Renal cortical epithelial cell (primary cell): ENCODE data around the gene INS. TPM values are rescaled to one million over a fixed set of nuclear protein-coding genes. Genes with fewer than 3 reads are reported as not detected.

Experiments
- DNase-seq: peaks from one replicate; pipeline ENCODE4 v3.0.0-alpha.2; 2011; ENCODE audit warnings: low read depth
- total RNA-seq: library from RNA; depleted of rRNA; stranded (reverse); fragments of >200 nt; gene quantifications from 2 replicates; pipeline ENCODE4 v1.2.3, GENCODE V29; 2014

Gene INS
- not detected in 2 replicates for total RNA-seq

DNA sequence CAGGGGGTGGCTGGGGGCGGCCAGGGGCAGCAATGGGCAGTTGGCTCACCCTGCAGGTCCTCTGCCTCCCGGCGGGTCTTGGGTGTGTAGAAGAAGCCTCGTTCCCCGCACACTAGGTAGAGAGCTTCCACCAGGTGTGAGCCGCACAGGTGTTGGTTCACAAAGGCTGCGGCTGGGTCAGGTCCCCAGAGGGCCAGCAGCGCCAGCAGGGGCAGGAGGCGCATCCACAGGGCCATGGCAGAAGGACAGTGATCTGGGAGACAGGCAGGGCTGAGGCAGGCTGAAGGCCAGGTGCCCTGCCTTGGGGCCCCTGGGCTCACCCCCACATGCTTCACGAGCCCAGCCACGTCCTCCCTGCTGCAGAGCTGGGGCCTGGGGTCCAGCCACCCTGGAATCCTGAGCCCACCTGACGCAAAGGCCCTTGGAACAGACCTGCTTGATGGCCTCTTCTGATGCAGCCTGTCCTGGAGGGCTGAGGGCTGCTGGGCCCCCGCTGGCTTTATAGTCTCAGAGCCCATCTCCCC is at the start of gene INS:
Gene INS, minus strand, starts transcription at position 474 of the 524 bp plus-strand sequence. Its CDS starts 238 bp downstream, at position 236.
- no peak for DNase-seq

DNA sequence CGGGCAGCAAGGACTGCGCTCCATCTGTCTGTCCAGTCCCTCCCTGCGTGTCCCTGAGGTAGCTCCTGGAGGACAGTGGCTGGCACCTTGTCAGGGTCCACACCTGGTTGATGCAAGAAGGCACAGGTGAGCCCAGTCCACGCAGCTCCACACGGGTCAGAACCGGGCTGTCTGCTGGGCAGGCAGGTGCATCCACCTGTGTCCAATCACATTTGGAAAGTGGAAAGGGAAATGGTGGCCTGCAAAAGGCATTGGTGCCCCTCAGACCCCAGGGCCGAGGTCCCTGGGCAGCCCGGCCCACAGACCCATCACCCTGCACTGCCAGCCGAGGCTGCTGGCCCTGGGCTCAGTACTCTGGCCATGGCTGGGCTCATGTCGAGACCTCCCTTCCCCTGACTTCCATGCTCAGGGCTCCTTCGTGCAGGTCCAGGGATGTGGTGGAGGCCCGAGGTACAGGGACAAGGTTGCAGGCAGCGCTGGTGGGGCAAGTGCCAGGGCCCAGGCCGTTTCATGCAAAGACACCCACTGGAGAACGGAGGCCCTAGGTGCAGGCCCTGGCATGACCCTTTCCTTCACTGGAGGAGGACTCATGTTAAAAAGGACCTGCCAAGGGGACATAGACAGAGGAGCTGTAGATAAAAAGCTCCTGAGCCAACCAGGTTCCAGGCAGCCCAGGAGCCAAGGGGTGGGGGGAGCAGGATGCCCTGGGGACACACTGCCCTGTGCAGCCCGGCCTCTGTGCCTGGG is 49.5 kb upstream of the INS start:
- no peak for DNase-seq

DNA sequence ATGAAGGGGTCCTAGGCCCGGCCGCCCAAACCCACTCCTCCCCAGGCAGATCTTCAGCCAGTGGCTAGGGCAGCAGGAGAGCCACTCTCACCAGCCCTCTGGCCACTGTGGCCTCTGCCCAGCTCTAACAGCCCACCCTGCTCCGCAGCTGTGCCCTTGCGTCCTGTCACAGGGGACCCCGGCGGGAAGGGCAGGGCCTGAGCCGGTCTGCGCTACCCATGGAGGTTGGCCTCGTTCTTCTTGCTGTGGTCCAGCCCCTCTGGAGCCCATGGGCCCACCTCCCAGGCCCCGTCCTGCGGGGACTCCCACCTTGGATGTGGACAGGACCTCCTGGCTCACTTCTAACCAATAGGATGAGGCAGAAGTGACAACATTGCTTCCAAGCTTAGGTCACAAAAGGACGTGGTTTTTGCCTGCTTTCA is 48.9 kb upstream of the INS start:
- DNase-seq: no peak

DNA sequence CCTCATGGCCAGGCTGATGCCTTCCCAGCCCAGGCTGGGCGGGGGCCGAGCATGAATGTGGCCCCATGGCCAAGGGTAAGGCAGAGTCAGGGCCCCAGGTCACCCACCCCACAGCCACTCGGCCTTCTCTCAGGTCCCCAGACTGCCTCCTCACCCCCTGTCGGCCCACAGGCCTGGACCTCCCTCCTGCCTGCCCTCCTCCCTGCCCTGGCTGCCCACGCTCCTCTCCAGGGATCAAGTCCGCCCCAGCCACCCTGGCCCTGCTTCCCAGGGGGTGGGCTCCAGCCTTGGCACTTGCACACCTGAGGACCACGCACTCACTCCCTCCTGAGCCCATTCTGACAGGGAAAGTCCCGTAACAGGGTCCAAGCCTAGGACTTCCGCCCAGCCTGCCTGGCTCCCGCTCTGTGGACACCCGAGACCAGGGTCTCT is 48.4 kb upstream of the INS start:
- no peak for DNase-seq

DNA sequence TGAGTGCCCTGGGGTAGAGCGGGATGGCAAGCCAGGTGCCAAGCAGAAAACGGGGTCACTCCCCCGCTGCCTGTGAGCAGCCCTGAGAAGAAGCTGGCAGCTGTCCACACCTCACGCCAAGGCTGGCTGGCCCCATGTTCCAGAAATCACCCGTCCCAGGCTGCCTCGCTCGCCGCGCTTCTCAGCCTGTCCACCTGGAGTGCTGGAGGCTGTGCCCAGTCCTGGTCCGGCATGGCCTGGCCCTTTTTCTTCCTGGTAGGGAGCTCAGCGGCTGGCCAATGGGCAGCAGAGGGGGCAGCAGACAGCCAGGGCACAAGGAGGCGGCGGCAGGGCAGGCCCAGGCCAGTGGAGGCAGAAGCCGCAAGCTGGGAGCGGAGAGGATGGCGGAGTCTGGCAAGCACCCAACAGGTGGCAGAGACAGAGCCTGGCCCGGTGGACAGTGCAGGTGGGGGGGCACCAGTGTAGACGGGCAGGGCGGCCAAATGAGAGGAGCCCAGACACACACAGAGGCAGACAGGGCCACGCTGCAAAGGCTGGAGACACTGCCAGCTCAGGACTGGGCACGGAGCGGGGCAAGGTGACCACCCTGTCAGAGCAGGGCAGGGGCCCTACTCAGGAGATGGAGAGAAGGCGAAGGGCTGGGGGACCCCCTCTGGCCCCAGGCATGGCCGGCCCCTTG is 47.8 kb upstream of the INS start:
- DNase-seq: peak; percentile 30

DNA sequence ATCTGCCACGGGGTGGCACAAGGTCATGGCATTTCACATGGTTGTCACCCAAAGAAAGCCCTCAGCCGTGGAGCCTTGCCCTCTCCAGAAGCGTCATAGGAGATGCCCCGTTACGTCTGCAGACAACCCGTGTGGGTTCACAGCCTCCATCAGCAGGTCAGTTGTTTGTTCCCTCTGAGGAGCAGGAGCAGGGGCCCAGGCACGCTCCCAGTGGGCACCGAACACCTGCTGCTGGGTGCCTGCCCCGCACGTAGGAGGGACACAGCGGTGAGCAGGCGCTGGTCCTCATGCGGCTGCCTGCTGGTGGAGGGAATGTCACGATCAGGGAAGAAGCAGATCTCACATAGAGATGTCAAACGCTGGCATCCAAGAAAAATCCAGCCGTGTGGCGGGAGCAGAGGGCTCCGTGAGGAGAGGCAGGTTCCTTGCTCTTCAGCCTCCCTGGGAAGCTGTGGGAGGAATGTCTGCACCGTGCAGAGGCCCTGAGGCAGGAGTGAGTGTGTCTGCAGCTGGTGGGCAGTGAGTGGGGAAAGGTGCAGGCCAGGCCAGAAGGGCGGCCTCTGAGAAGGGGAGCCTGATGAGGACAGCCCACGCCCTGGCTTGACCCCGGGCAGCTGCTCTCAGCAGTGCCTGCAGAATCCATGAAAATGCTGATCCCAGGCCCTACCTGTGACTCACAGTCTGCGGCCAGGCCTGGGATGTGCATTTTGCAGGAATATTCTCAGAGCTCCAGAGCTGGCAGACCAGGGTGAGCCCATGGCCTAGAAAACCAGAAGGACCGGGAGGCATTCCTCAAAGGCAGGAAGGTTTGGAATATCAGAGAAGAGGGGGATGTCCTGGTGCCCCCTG is 47.0 kb upstream of the INS start:
- no peak for DNase-seq

DNA sequence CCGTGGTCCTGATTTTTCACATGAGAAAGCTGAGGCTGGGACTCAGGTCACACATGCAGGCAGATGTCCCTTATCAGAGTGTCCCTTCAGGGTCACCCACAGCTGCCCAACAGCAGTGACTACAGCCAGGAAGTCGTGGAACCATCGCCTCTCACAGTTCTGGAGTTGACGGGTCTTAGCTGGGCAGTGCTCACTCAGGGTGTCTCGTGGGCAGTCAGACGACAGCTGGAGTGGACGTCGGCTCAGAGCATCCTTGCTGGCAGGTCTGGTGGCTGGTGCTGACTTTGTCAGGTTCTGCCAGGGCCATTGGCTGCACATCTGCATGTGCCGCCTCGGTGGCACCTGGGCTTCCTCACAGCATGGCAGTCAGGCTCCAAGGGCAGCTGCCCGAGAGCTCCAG is 46.2 kb upstream of the INS start:
- no peak for DNase-seq

DNA sequence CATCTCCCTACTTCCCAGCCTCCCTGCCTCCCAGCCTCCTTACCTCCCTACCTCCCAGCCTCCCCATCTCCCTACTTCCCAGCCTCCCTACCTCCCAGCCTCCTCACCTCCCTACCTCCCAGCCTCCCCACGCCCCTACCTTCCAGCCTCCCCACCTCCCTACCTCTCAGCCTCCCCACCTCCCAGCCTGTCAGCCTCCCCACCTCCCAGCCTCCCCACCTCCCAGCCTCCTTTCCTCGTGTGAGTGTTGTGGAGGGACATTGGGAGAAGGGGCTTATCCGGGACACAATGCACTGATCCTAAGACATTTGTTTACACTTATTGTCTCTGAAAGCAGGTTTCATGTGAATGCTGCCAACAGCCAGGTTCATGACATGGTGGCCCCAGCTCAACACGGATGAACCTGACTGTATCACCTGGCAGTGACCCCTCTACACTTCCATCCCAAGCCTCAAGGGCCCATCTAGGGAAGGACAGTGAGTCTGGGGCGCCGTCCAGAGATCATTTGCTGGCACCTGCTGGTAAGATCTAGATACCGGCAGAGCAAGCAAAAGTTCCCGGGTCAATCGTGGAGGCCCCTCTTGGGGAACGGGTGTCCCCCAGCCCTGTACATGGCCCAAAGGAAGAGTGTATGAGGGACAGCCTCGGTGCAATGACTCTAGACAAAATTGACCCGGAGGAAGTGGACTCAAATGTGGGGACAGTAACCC is 45.1 kb upstream of the INS start:
- no peak for DNase-seq

- no peak for DNase-seq
These were observed 44.3 kb upstream of the INS start for GRCh38 chr11:2205214-2205720.

GRCh38 chr11:2204361-2205213 is 43.6 kb upstream of the INS start:
- no peak for DNase-seq

- no peak for DNase-seq
These were observed 42.6 kb upstream of the INS start for GRCh38 chr11:2203440-2204259.

- no peak for DNase-seq
These were observed 42.0 kb upstream of the INS start for GRCh38 chr11:2202900-2203439.

DNA sequence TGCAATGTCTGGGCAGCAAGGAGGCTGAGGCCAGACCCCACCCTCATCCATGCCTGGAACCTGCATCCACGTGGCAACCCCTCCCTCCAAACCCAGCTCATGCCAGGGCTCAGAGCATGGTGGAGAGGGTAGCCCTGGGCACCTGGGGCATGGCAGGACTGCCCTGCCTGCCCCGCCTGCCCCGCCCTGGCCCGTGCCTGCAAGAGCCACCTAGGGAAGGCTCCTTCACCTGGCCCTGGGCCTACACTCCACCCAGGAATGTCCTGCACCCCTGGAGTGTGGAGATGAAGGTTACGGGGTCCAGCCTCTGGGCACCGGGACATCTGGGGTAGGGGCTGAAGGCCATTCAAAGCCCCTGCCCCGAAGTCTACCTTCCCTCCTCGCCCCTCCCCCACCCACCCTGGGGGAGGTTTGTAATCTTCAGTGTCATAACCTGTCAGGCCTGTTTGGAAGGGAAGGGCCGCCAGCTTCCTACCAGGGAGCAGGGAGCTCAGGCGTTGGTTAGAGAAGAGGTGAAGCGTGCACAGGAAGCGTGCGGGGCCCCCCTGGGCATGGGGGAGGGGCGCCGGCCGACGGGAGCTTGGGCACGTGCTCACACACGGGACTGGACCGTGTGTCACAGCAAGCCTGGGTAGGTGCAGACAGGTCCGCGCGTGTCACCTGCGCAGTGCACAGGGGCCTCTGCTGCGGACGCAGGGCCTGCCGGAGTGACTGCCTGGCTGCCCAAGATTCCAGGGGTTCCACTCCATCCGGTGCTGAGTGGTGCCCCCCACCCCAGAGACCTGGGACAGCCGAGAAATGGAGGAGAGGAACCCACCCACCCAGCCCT is 41.3 kb upstream of the INS start:
- peak; percentile 7 for DNase-seq

DNA sequence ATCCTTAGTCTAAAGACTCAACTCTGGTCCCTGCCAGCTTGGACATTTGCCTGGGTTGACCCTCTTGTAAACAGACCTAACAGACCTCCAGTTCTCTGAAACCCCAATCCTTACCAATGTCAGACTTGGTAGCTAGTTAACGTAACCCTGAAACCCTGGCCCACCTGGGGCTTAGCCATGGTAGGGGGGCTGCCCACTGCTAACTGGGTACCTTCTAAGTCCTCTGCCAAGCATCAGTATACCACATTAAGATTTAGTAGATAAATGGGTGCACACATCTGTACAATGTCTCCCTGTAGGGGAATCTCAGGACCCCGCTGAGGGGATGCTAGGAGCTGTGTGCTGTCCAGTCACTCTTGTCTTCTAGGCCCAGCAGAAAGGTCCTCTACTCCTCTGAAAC is 40.5 kb upstream of the INS start:
- no peak for DNase-seq

GRCh38 chr11:2200957-2201519 is 40.0 kb upstream of the INS start:
- no peak for DNase-seq

- no peak for DNase-seq
These were observed 39.5 kb upstream of the INS start for GRCh38 chr11:2200536-2200935.

DNA sequence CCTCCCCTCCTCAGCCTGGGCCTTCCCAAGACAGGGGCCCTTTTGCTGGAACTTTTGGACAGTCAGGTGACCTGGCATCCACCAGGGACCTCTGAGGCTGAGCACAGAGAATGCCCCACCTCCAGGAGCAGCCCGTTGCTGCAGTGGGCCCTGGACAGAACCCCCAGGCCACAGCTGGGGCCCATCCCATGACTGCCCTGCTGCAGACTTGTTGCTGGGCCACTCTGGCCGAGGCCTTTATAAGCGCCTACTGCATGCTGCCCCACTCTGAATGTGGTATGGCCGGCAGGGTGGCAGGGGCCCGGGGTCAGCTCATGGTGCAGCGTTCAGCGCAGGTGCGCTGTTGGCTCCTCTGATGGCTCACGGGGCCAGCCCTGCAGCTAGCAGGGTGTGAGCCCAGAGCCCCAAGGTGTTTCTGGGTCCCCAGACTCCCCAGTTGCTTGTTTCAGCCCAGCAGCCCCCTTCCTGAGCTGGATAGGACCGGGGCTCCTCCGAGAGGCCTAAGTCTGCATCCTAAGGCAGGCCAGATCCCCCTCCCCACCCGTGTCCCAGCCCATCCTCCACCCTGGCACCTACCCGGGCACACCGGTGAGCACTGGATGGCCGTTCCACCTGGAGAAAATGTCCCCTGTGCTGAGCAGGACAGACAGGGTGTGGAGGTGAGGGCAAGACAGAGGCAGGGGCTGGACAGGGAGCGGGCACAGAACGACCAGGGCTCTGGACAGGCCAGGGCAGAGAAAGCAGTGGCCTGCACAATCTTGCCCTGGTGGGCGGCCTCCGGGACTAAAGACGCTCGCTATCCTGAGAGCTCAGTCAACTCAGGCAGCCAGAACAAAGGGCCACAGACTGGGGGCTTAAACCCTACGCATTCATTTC is 38.7 kb upstream of the INS start:
- DNase-seq: no peak
